HG02798 (cell line): ENCODE data around the gene ANKRD44.
A peak's percentile ranks its signal among the peaks of the same experiment; 100 is the strongest.

ENCODE experiments used
- ATAC-seq: cut with Tn5 transposase; IDR thresholded peaks from one replicate; pipeline ENCODE4 v1.9.1; 2021; ENCODE audit warnings: mild to moderate bottlenecking; ENCODE audit not compliant: unreplicated experiment, poor library complexity

Gene ANKRD44

GRCh38 chr2:197294260-197294659 lies 16.3 kb downstream of the ANKRD44 start:
- peak; percentile 49 for ATAC-seq

DNA sequence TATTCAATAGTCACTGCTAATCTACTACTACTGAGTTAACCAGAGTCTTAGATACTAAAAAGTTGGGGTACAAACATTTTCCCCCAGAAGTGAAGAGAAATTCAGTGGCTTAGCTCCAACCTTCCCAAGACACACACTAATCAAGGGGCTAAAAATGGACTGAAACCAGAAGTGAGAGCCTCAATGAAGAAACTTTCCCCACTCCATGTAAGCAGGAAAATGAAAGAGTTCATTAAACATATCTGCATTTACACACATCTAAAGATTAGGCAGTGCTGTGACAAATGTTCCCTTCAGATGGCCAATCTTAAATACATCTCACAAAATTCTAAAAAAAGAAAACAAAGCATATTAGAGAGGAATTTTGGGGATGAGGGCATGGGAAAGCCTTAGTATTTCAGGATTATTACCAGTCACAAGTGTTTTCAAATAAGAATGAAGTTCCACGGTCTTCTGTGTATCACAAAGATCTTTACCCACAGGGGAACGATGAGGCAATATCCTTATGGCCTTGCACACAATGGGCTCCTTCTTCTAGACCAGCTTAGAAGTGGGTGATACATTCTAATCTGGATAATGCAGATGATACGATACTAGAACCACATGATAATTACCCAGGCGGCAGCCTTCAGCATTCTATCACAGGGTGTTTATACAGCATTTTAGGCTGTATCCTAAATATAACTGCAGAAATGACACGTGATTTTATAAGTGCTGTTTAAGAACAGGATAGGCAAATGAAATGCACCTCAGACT lies 17.1 kb downstream of the ANKRD44 start:
- ATAC-seq: peak; percentile 23

GRCh38 chr2:197292619-197293018 lies 18.0 kb downstream of the ANKRD44 start:
- ATAC-seq: no peak

DNA sequence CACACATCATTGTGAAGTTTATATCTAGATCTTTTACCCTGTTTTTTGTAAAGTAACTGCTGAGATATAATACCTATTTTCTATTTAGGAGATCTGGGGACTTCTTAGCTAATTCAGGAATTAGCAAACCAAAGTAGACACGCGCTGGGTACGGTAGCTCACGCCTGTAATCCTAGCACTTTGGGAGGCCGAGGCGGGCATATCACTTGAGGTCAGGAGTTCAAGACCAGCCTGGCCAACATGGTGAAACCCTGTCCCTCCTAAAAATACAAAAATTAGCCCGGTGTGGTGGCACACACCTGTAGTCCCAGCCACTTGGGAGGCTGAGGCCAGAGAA lies 23.0 kb downstream of the ANKRD44 start:
- ATAC-seq: peak; percentile 14

DNA sequence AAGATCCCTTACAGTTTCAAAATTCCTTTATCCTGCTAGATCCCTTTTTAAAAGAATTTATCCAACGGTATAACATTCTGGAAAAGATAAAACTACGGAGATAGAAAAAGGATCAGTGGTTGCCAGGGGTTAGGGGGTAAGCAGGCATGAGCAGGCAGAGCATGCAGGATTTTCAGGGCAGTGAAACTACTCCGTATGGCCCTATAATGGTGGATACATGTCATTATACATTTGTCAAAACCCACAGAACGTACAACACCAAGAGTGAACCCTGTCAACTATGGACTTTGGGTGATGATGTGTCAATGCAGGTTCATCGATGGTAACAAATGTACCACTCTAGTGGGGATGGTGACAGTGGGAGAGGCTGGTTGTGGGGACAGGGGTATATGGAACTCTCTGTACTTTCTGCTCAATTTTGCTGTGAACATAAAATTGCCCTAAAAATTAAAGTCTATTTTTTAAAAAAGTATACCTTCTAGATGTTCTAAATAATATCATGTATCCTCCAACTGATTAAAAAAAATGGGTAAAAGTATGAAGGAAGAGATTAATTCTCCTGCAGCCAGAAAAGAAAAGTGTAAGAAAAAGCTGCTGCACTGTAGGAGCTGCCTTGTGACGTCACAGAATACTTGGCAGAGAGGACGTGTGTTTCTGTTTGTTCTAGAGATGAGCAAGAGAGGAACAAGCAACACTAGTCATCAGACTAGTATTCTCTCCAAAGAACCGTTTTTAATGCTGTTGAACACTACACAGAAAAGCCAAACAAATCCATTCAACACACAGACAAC lies 23.6 kb downstream of the ANKRD44 start:
- peak; percentile 98 for ATAC-seq

DNA sequence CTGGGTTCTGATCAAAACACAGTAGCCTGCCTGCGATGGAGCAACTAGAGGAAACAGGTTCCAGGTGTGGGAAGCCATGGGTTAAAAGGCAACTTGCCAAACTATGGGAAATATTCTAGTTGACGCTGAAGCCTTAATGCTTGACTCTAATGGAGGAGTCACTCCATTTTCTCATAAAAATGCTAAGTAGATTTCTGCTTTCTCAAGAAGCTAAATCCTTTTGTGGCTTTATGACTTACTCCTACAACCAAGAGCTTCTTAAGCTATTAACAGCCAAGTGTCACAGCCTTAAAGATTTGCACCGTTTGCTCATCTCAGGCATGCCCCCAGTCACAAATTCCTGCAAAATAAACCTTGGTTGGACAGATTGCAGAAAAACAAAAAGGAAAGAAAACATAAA lies 25.2 kb downstream of the ANKRD44 start:
- ATAC-seq: no peak

DNA sequence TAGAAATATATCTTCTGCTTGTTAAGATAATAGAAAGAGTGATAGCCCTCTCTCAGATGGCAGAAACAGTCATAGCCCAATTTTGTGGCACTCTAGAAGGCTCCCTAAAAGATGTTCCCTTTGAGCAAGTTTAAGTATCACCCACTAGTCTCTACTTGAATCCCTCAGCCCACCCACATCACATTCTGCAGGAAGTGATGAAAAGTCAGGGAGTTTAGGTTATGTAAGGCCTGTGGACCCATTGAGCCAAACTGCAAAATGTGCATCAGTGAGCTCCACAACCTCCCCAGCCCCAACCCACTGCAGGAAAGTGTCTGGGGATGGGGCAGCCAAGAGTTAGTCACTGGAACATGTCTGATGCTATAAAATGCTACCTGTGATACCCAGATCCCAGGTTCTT lies 25.6 kb downstream of the ANKRD44 start:
- ATAC-seq: no peak

GRCh38 chr2:197281421-197281820 lies 29.2 kb downstream of the ANKRD44 start:
- no peak for ATAC-seq

DNA sequence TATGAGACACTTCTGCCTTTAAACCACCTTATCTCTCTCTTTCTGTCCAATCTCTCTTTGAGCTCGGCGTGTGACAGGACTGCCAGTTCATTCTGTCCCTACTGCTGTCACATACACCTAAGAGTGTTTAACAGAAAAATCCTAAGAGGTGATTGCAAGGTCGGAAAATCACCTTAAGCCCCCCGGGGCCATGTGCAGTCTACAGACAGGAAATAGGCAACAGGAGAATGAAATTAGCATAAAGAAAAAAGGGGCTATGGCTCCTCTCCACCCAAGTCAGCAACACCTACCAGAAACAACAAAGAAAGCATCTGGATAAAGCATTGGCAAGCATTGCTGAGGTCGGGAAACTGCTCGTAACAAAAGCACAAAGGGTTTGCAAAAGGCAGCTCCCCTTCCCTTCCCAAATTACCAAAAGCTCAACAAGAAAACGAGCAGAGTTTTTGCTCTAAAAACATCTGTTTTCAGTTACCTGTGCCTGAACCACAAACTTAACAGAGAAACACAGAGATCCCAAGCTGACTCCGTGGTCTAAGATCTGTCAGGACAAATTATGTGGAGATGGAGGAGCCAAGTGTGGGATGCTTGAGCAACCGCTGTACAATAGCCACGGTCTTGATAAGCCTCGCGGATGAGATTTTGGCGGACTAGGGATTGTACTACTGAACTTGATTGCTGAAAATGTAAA lies 30.4 kb downstream of the ANKRD44 start:
- ATAC-seq: no peak

DNA sequence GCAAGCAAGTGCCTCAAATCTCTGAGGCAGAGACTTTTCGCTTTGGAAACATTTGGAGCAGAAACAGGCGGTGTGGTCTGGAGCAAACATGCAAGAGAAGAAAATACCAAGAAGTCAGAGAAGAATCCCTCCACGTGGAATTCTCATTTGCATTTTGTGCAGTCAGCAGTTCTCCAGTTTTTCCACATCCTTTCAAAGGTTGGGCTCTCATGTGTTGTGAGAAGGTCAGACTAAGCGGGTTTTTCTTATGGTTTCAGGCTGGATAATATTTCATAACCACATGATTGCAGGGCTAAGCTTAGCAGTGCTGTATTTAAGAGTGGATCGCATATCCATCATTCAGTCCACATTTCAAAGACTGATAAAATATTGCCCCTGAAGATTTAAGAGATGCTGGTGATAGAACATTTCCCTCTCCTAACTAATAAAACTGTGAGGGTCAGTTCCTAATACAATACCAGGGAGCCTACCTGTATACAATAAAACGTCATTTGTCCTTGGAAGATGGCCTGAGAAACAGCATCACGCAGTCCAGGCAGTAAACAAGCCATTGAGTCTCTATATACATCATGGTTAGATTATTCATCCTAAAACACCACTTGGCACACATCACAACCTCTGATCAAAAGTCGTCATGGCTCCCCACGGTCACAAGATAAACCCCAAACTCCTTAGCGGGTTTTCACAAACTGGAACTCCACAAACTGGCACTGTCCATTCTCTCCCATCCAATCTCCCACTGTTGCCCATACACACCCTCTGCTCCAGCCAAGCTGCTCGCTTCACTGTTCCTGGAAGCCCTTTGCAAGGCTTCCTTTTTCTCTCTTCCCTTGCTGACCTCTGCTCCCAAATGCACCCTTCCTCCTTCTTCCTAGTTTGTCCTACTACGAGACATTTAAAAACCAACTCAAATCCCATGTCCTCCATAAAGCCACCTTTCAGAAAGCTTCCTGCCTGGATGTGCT lies 31.5 kb downstream of the ANKRD44 start:
- no peak for ATAC-seq

GRCh38 chr2:197277794-197278193 lies 32.8 kb downstream of the ANKRD44 start:
- no peak for ATAC-seq

DNA sequence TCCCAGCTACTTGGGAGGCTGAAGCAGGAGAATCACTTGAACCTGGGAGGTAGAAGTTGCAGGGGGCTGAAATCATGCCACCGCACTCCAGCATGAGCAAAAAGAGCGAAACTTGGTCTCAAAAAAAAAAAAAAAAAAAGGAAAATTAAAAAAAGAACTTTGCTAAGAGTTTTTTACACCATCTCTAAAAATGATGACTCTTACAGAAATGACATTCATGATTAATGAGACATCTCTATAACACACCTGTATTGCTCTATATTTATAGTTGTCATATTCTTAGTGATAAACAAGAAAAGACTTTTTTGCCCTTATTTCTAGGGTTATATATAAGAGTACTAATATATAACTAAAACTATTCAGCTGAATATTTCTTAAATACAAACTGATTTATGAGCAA lies 34.4 kb downstream of the ANKRD44 start:
- no peak for ATAC-seq

DNA sequence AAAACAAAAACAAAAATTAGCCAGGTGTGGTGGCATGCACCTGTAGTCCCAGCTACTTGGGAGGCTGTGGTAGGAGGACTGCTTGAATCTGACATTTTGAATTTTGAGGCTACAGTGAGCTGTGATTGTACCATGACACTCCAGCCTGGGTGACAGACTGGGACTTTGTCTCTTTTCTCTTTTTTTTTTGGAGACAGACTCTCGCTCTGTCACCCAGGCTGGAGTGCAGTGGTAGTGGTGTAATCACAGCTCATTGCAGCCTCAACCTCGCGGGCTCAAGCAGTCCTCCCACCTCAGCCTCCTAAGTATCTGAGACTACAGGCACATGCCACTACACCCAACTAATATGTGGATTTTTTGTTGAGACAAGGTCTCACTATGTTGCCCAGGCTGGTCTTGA lies 35.6 kb downstream of the ANKRD44 start:
- no peak for ATAC-seq

- ATAC-seq: no peak
These were observed 36.2 kb downstream of the ANKRD44 start for GRCh38 chr2:197274349-197274748.

GRCh38 chr2:197273485-197273884 lies 37.1 kb downstream of the ANKRD44 start:
- no peak for ATAC-seq

DNA sequence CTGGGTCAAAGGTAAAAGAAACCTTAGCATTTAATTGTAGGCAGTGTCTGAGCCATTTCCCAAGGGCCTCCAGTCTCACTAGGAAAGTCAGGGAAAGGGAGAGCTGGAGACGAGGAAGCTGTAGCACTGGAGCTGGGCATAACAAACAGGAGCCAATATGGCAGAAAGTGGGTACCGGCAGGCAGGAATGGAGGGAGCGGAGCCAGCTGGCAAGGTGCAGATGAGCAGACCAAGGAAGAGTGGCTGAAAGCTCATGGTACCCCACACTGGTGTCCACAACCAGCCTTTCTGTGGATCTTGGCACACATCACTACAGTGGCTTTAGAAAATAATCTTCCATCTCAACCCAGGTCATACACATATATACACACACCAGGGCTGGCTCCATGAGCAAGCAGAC lies 40.0 kb downstream of the ANKRD44 start:
- no peak for ATAC-seq

DNA sequence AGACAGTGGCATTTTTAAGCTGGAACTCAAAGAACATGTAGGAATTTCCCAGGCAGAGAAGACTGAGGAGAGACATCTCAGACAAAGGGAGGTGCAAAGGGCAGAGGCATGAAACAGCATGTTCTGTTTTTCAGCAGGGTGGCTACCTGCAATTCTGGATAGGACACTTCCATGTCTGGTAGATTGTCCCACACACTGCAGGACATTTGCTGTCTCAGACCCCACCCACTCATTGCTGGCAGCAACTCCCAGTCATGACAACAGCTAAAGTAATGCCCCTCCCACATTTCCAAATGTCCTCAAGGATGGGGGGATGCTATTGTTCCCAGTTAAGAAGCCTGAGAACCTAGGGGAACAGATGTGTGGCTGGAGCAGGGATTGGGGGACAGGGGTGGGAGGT lies 40.8 kb downstream of the ANKRD44 start:
- no peak for ATAC-seq

GRCh38 chr2:197268786-197269584 lies 41.6 kb downstream of the ANKRD44 start:
- ATAC-seq: peak; percentile 68

- ATAC-seq: no peak
These were observed 44.1 kb downstream of the ANKRD44 start for GRCh38 chr2:197266477-197266876.
